ENCODE results near the gene EGFL8. TPM values are rescaled to one million over a fixed set of nuclear protein-coding genes. Genes with fewer than 3 reads are reported as not detected.

EGFL8 gene
- total and polyA plus RNA-seq, 9 of the 15 experiments (the other 6 are each of a cell fraction or from before 2014, with no cell fraction given), result 2.2 to 47.4 (median 14.2) TPM

GRCh38 chr6:32177183-32177787, 12.9 kb downstream of the EGFL8 start:
- in situ Hi-C loops (cut with MboI) (no loop called here), intact Hi-C loops (cut with micrococcal nuclease) (loop anchor here (2.0 to 10.0 kb wide), 3 partner anchors 46 to 512 kb away; partner anchors contain the start of genes C6orf47, CSNK2B, FKBPL and GPANK1)
- Histone ChIP-seq H3K9me1 (ENCODE audit: control insufficient read depth, insufficient read depth, low read length) (peaks cover 7% of the 10 kb centered on the region), H3K27ac (ENCODE audit: extremely low read depth, low read depth, low read length) (peak overlapping the region; percentile 94), H3K36me3 (ENCODE audit: control insufficient read depth, insufficient read depth, low read length) (peaks cover 41% of the 10 kb centered on the region; the same call in 2 of the 3 replicates), H4K20me1 (replicated peaks; ENCODE audit: control insufficient read depth, insufficient read depth, low read length) (no peaks in the 10 kb centered on the region), H3K9me3 (replicated peaks; ENCODE audit: control insufficient read depth, insufficient read depth, low read depth, low read length) (no peaks in the 10 kb centered on the region), H3K79me2 (ENCODE audit: control insufficient read depth, insufficient read depth, low read length) (peaks cover 76% of the 10 kb centered on the region), H3K9ac (ENCODE audit: insufficient read depth in 1 of 2, low read depth in 2 of 2, low read length in 2 of 2) (peak overlapping the region; percentile 83 to 86; a peak in 3 of 4 replicates), H3K27me3 (ENCODE audit: control insufficient read depth in 2 of 2, insufficient read depth in 2 of 2, low read length in 2 of 2) (no peaks in the 10 kb centered on the region), H3K4me2 (ENCODE audit: insufficient read depth, low read length) (peak overlapping the region; percentile 100), H3K4me3 (peak overlapping the region; percentile 88), H3K4me1 (replicated peaks in 1 of 2; ENCODE audit: control insufficient read depth in 2 of 2, insufficient read depth in 2 of 2, low read length in 2 of 2) (peaks cover 34 to 61% of the 10 kb centered on the region in 2 experiments), H2AFZ (ENCODE audit: low read depth, low read length) (peak overlapping the region; percentile 92)
- peak; percentile 6; the same call in 1 of the 3 replicates for ATAC-seq
- TSS peak; percentile 26 for BruUV-seq (replicated peaks)
- peak; percentile 52 to 75 (median 54) for DNase-seq (ENCODE audit: extremely low read depth in 1 of 4, low spot score in 3 of 4)
- FAIRE-seq, result peak; percentile 11
- under 1% methylated on average over 20 of the region's 20 CpGs for WGBS (ENCODE audit: insufficient coverage, low coverage, missing lambda C conversion rate)
- ChIA-PET POLR2A (interaction anchor here (0.5 to 4.5 kb wide), 20 partner anchors 9 to 371 kb away, joined by 3 to 30 read pairs (median 4); partner anchors contain the start of genes ATF6B, EGFL8, LSM2 and PBX2), CTCF (ENCODE audit: low intra/inter-chr PET ratio) (no interaction called here)
- TF ChIP-seq ZFP91 (CRISPR knock-in tag; IDR thresholded peaks at IDR 0.05), result 0 out of 2 replicates have a peak, but pooled peaks have one; percentile 35
- peak; percentile 18; the same call in 1 of the 2 replicates for TF ChIP-seq TCF3 (CRISPR knock-in tag; IDR thresholded peaks at IDR 0.05)
- peak; percentile 27; the same call in 1 of the 2 replicates for TF ChIP-seq ZNF239 (CRISPR knock-in tag; IDR thresholded peaks at IDR 0.05)
- no peak for TF ChIP-seq ZKSCAN8 (CRISPR knock-in tag; IDR thresholded peaks at IDR 0.05)
- TF ChIP-seq STAT6 (CRISPR knock-in tag; IDR thresholded peaks at IDR 0.05), result 0 out of 2 replicates have a peak, but pooled peaks have one; percentile 32
- TF ChIP-seq RBM15 (IDR thresholded peaks at IDR 0.05; ENCODE audit: insufficient read depth, low read length), result no peak
- no peak for TF ChIP-seq ZNF384 (IDR thresholded peaks at IDR 0.05; ENCODE audit: low read depth, low read length)
- TF ChIP-seq SMC3 (conservative IDR thresholded peaks at IDR 0.05; ENCODE audit: insufficient read depth, low read depth, low read length), result no peak
- no peak for TF ChIP-seq ZNF143 (CRISPR knock-in tag; IDR thresholded peaks at IDR 0.05)
- TF ChIP-seq MYC (IDR thresholded peaks at IDR 0.05; ENCODE audit: low read depth, low read length), result peak; percentile 4; the same call in 1 of the 2 replicates
- TF ChIP-seq MYC (CRISPR knock-in tag; IDR thresholded peaks at IDR 0.05; ENCODE audit: borderline replicate concordance, low read depth), result peak; percentile 46; the same call in 1 of the 2 replicates
- TF ChIP-seq THAP12 (CRISPR knock-in tag; IDR thresholded peaks at IDR 0.05), result peak; percentile 57; the same call in 1 of the 2 replicates
- TF ChIP-seq XRCC3 (IDR thresholded peaks at IDR 0.05), result no peak
- TF ChIP-seq COPS2 (conservative IDR thresholded peaks at IDR 0.05), result no peak
- TF ChIP-seq CREB1 (IDR thresholded peaks at IDR 0.05), result 0 out of 2 replicates have a peak, but pooled peaks have one; percentile 18
- TF ChIP-seq CREB1 (CRISPR knock-in tag; IDR thresholded peaks at IDR 0.05), result peak; percentile 72

Data from K562 (cell line).